22Rv1 (cell line): ENCODE data around the gene OGFR.

Experiments
- H3K27ac ChIP-seq: fragments of 450-650 bp; 2 replicates; pipeline ENCODE4 v1.5.1; 2017
- CTCF ChIP-seq: fragments of 450-650 bp; IDR thresholded peaks from 2 replicates; pipeline ENCODE4 v1.5.1; 2017; ENCODE audit warnings: mild to moderate bottlenecking
- ZFX ChIP-seq: fragments of 450-650 bp; IDR thresholded peaks from 2 replicates; pipeline ENCODE4 v1.6.1; 2017; ENCODE audit warnings: antibody characterized with exemption, borderline replicate concordance

Gene OGFR

GRCh38 chr20:62816884-62817873 lies 12.5 kb downstream of the OGFR start, which contains the start of gene COL9A3:
Gene COL9A3, plus strand, starts transcription at chr20:62817050. Its CDS starts 15 bp downstream, at chr20:62817065.
- no peak within 1 kb of the TSS for H3K27ac ChIP-seq
- no peak for TF ChIP-seq CTCF
- no peak for TF ChIP-seq ZFX

- TF ChIP-seq ZFX (no peak), CTCF (no peak)
- H3K27ac ChIP-seq: no peak overlapping the region
Measured at GRCh38 chr20:62817975-62818591, 13.4 kb downstream of the OGFR start.

GRCh38 chr20:62818592-62819493 lies 14.2 kb downstream of the OGFR start:
- TF ChIP-seq ZFX: no peak
- TF ChIP-seq CTCF: no peak
- H3K27ac ChIP-seq: no peak overlapping the region

GRCh38 chr20:62819494-62820174 lies 15.0 kb downstream of the OGFR start:
- TF ChIP-seq ZFX (no peak), CTCF (no peak)
- H3K27ac ChIP-seq: no peak overlapping the region

GRCh38 chr20:62820208-62820961 lies 15.8 kb downstream of the OGFR start:
- TF ChIP-seq CTCF (no peak), ZFX (no peak)
- H3K27ac ChIP-seq: no peak overlapping the region

- no peak overlapping the region for H3K27ac ChIP-seq
Measured at GRCh38 chr20:62820962-62821725, 16.5 kb downstream of the OGFR start.

More at GRCh38 chr20:62820962-62821725, 16.5 kb downstream of the OGFR start:
- TF ChIP-seq ZFX: no peak
- TF ChIP-seq CTCF: no peak
